ENCODE measurements around the gene MON1B.

GRCh38 chr16:77234611-77235010 is 43.6 kb downstream of the MON1B start:
- TF ChIP-seq, protein P1, sequence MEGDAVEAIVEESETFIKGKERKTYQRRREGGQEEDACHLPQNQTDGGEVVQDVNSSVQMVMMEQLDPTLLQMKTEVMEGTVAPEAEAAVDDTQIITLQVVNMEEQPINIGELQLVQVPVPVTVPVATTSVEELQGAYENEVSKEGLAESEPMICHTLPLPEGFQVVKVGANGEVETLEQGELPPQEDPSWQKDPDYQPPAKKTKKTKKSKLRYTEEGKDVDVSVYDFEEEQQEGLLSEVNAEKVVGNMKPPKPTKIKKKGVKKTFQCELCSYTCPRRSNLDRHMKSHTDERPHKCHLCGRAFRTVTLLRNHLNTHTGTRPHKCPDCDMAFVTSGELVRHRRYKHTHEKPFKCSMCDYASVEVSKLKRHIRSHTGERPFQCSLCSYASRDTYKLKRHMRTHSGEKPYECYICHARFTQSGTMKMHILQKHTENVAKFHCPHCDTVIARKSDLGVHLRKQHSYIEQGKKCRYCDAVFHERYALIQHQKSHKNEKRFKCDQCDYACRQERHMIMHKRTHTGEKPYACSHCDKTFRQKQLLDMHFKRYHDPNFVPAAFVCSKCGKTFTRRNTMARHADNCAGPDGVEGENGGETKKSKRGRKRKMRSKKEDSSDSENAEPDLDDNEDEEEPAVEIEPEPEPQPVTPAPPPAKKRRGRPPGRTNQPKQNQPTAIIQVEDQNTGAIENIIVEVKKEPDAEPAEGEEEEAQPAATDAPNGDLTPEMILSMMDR (IDR thresholded peaks at IDR 0.05) = no peak
- TF ChIP-seq POLR2A (IDR thresholded peaks at IDR 0.05) = no peak
